K562 (cell line): ENCODE measurements around the gene AMH.

Experiments used
- POLR2AphosphoS5 ChIP-seq: IDR thresholded peaks from 2 replicates; pipeline ENCODE4 v1.6.1; 2011; ENCODE audit warnings: mild to moderate bottlenecking, low read depth, low read length, moderate library complexity; ENCODE audit not compliant: control insufficient read depth, insufficient read depth
- SMARCE1 ChIP-seq: fragments of 450-650 bp; IDR thresholded peaks from 2 replicates; pipeline ENCODE4 v1.7.1; 2016; ENCODE audit warnings: mild to moderate bottlenecking
- ZC3H11A ChIP-seq: IDR thresholded peaks from 2 replicates; pipeline ENCODE4 v1.6.1; 2012; ENCODE audit warnings: low read depth, low read length, improper control_type of control experiment
- TF ChIP-seq, protein P1 (sequence below), 3 experiments: IDR thresholded peaks in 2 of 3; conservative IDR thresholded peaks in 1 of 3; 2 replicates each; pipeline ENCODE4 v1.5.1; 2011 to 2012; ENCODE audit warnings: low read length in 3 of 3, mild to moderate bottlenecking in 3 of 3, control low read depth in 2 of 3, improper control_type of control experiment in 1 of 3, inconsistent platforms in 1 of 3, low read depth in 1 of 3, mixed read lengths in 1 of 3, moderate library complexity in 1 of 3; ENCODE audit not compliant: insufficient read depth in 2 of 3
- TF ChIP-seq, protein P2 (sequence below): fragments of 450-650 bp; conservative IDR thresholded peaks from 2 replicates; pipeline ENCODE4 v1.6.1; 2016; ENCODE audit warnings: missing genetic modification characterization, low read depth, mild to moderate bottlenecking, missing compliant biosample characterization, moderate library complexity

DNA sequence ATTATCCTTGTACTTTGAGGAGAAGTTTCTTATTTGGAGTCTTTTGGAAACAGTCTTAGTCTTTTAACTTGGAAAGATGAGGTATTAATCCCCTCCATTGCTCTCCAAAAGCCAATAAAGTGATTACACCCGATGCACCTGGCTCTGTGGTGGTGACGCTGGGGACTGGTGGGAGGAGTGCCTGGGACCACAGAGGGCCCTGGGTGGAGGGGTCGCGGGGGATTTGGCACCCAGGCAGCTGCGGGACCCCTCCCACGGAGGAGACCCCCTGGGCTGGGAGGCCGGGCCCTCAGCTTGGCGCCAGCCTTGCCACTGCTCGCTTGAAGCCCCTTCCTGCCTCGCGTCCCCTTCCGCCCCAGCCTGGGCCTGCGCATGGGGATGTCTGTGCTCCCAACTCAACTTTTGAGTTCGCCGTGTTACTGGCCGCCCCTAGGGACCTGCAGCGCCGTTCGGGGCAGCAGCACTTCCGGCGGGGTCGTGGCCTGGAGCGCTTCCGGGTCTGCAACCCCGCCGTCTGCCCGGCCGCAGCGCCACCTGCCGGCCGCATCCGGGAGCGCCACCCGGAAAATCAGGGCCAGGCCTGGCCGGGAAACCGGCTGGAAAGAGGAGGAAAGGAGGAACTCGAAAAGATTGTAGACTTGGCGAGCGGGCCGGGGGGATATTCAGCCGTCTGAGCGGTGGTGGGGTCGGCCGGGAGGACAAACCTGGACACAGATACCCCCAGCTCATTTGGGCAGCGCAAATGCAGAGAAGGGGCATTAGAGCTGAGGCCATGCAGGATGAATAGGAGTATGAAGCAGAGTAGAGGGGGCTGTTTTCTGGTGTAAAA, 24.4 kb downstream of the AMH start:
- TF ChIP-seq, protein P1, sequence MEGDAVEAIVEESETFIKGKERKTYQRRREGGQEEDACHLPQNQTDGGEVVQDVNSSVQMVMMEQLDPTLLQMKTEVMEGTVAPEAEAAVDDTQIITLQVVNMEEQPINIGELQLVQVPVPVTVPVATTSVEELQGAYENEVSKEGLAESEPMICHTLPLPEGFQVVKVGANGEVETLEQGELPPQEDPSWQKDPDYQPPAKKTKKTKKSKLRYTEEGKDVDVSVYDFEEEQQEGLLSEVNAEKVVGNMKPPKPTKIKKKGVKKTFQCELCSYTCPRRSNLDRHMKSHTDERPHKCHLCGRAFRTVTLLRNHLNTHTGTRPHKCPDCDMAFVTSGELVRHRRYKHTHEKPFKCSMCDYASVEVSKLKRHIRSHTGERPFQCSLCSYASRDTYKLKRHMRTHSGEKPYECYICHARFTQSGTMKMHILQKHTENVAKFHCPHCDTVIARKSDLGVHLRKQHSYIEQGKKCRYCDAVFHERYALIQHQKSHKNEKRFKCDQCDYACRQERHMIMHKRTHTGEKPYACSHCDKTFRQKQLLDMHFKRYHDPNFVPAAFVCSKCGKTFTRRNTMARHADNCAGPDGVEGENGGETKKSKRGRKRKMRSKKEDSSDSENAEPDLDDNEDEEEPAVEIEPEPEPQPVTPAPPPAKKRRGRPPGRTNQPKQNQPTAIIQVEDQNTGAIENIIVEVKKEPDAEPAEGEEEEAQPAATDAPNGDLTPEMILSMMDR (IDR thresholded peaks at IDR 0.05 in 2 of 3, conservative IDR thresholded peaks at IDR 0.05 in 1 of 3; ENCODE audit: insufficient read depth in 2 of 3, low read depth in 1 of 3, low read length in 3 of 3): peak; percentile 86 to 92 (median 92)
- TF ChIP-seq SMARCE1 (no peak), ZC3H11A (peak; percentile 66; the same call in 1 of the 2 replicates), POLR2AphosphoS5 (peak; percentile 26; the same call in 1 of the 2 replicates)
- TF ChIP-seq, protein P2, sequence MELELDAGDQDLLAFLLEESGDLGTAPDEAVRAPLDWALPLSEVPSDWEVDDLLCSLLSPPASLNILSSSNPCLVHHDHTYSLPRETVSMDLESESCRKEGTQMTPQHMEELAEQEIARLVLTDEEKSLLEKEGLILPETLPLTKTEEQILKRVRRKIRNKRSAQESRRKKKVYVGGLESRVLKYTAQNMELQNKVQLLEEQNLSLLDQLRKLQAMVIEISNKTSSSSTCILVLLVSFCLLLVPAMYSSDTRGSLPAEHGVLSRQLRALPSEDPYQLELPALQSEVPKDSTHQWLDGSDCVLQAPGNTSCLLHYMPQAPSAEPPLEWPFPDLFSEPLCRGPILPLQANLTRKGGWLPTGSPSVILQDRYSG (tag): no peak
